Astrocyte of the cerebellum (primary cell): ENCODE measurements around the gene RNF41.

ENCODE experiments used
- DNase-seq: peaks from one replicate; pipeline ENCODE4 v3.0.0-alpha.2; 2011; ENCODE audit warnings: low read depth
- H3K4me3 ChIP-seq: 2 replicates; pipeline ENCODE4 v1.5.1; 2011; ENCODE audit warnings: mild to moderate bottlenecking, low read depth, low read length, moderate library complexity
- CTCF ChIP-seq: IDR thresholded peaks from 2 replicates; pipeline ENCODE4 v1.5.1; 2012; ENCODE audit warnings: low read length, low read depth, moderate library complexity, mild to moderate bottlenecking; ENCODE audit errors: missing control alignments
- in situ Hi-C: cut with HindIII; loops from 2 replicates; pipeline ENCODE4 v1.10.0; 2017; ENCODE audit warnings: low sequenced_read_pairs

RNF41 gene

GRCh38 chr12:56160894-56161689, 60.6 kb downstream of the RNF41 start:
- no peak for DNase-seq
- in situ Hi-C loops, result no loop called here
- no peak for TF ChIP-seq CTCF
- H3K4me3 ChIP-seq, result peak overlapping the region; percentile 90

GRCh38 chr12:56160193-56160763, 61.4 kb downstream of the RNF41 start:
- no peak for TF ChIP-seq CTCF
- DNase-seq, result no peak
- in situ Hi-C loops, result no loop called here
- H3K4me3 ChIP-seq, result peak overlapping the region; percentile 90

GRCh38 chr12:56159482-56160192, 62.1 kb downstream of the RNF41 start:
- no peak for TF ChIP-seq CTCF
- peak overlapping the region; percentile 90 for H3K4me3 ChIP-seq
- in situ Hi-C loops, result no loop called here
- no peak for DNase-seq

- H3K4me3 ChIP-seq, result peak overlapping the region; percentile 90
- TF ChIP-seq CTCF, result no peak
- in situ Hi-C loops, result no loop called here
- DNase-seq, result peak; percentile 18
Observed at GRCh38 chr12:56158926-56159461, 62.7 kb downstream of the RNF41 start.

- in situ Hi-C loops, result no loop called here
- DNase-seq, result peak; percentile 97
- no peak for TF ChIP-seq CTCF
- peak within 1 kb of the TSS; percentile 90 for H3K4me3 ChIP-seq
Observed at GRCh38 chr12:56158029-56158925, 63.4 kb downstream of the RNF41 start, which contains the start of gene MYL6. Gene MYL6, plus strand, starts transcription at chr12:56158359. Its CDS starts 43 bp downstream, at chr12:56158402.
